ENCODE data around the gene SFI1. TPM values are rescaled to one million over a fixed set of nuclear protein-coding genes. Genes with fewer than 3 reads are reported as not detected.

SFI1 gene
- total and polyA plus RNA-seq, 2 of the 4 experiments (the other 2 are of a cell fraction) = 9.9 to 12.0 TPM

DNA sequence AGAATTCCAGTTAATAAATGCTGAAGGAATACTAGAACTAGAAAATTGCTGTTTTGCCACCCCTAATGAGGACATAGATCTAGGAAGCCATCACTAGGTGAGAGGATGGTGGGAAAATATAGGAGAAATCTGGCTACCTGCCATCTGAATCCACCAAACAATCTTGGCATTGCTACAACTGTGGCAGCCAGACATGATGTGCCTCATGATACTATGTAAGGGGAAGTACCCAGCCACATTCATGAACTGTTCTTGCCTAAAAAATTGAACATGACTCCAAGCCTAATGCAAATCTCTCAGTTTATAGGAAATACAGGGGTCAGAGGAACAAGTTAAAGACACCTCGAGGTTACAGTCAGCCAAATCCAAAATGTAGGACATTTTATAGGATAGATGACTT, 72.8 kb downstream of the SFI1 start:
- no peaks in the 10 kb centered on the region for H3K27me3 ChIP-seq (ENCODE audit: control insufficient read depth, insufficient read depth, low read length)
- no peak overlapping the region for H2BK20ac ChIP-seq (ENCODE audit: low read depth, low read length)
- dilution Hi-C loops (cut with HindIII; ENCODE audit: low sequenced_read_pairs, unreplicated experiment) (no loop called here), in situ Hi-C loops (cut with MboI; ENCODE audit: low sequenced_read_pairs) (loop anchor here (25.0 kb wide), 1 partner anchor 393 kb away; no protein-coding TSS in a partner anchor), intact Hi-C loops (cut with micrococcal nuclease) (no loop called here)
- H3K27ac ChIP-seq (ENCODE audit: insufficient read depth, low read length) = no peak overlapping the region
- no peaks in the 10 kb centered on the region for H3K9me3 ChIP-seq (ENCODE audit: control insufficient read depth, insufficient read depth, low read length)
- H3K18ac ChIP-seq (ENCODE audit: low read depth, low read length) = peak overlapping the region; percentile 43; the same call in 1 of the 2 replicates
- no peaks in the 10 kb centered on the region for H3K79me1 ChIP-seq (ENCODE audit: low read depth in 1 of 2, low read length in 2 of 2)
- TF ChIP-seq POLR2A (IDR thresholded peaks at IDR 0.05; ENCODE audit: low read depth, low read length) (no peak), RAD21 (IDR thresholded peaks at IDR 0.05; ENCODE audit: low read length) (no peak), CHD1 (IDR thresholded peaks at IDR 0.05; ENCODE audit: low read depth, low read length) (no peak), CEBPB (IDR thresholded peaks at IDR 0.05; ENCODE audit: low read depth, low read length) (no peak), MAZ (IDR thresholded peaks at IDR 0.05; ENCODE audit: borderline replicate concordance, low read depth, low read length) (no peak), MXI1 (IDR thresholded peaks at IDR 0.05; ENCODE audit: borderline replicate concordance, low read depth, low read length) (no peak), BHLHE40 (IDR thresholded peaks at IDR 0.05; ENCODE audit: low read depth, low read length) (no peak)
- TF ChIP-seq, protein P1, sequence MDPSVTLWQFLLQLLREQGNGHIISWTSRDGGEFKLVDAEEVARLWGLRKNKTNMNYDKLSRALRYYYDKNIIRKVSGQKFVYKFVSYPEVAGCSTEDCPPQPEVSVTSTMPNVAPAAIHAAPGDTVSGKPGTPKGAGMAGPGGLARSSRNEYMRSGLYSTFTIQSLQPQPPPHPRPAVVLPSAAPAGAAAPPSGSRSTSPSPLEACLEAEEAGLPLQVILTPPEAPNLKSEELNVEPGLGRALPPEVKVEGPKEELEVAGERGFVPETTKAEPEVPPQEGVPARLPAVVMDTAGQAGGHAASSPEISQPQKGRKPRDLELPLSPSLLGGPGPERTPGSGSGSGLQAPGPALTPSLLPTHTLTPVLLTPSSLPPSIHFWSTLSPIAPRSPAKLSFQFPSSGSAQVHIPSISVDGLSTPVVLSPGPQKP (IDR thresholded peaks at IDR 0.05; ENCODE audit: borderline replicate concordance, low read depth, low read length) = no peak
- CTCF ChIA-PET = no interaction called here
- no peak overlapping the region for H2AFZ ChIP-seq (replicated peaks; ENCODE audit: low read length, poor library complexity)
- H3K36me3 ChIP-seq (ENCODE audit: control insufficient read depth, insufficient read depth, low read length) = no peaks in the 10 kb centered on the region
- no peaks in the 10 kb centered on the region for H3K9me1 ChIP-seq (ENCODE audit: insufficient read depth, low read length)
- no peak overlapping the region for H3K23ac ChIP-seq (ENCODE audit: low read depth, low read length)
- H3K4me2 ChIP-seq (ENCODE audit: low read depth, low read length) = no peak overlapping the region
- no peak overlapping the region for H3K4ac ChIP-seq (ENCODE audit: low read depth, low read length)
- no peak overlapping the region for H2BK5ac ChIP-seq (ENCODE audit: low read depth, low read length, poor library complexity, severe bottlenecking)
- no peak overlapping the region for H3K14ac ChIP-seq (replicated peaks; ENCODE audit: low read depth, low read length)
- H3K4me1 ChIP-seq (ENCODE audit: control insufficient read depth, insufficient read depth, low read length) = peaks cover 3% of the 10 kb centered on the region; the same call in 1 of the 2 replicates
- H3K4me3 ChIP-seq (ENCODE audit: insufficient read depth, low read depth, low read length) = no peak overlapping the region
- no peak overlapping the region for H2BK120ac ChIP-seq (ENCODE audit: low read depth, low read length)
- H4K5ac ChIP-seq (ENCODE audit: low read depth, low read length) = no peak overlapping the region
- no peak overlapping the region for H2AK9ac ChIP-seq (replicated peaks; ENCODE audit: low read depth, low read length, poor library complexity)
- no peak overlapping the region for H2AK5ac ChIP-seq (ENCODE audit: low read depth, low read length)
- H3K9ac ChIP-seq (ENCODE audit: low read depth, low read length) = no peak overlapping the region
- no peak overlapping the region for H4K8ac ChIP-seq (ENCODE audit: low read depth in 2 of 2, low read length in 2 of 2)
- POLR2A ChIA-PET (ENCODE audit: unreplicated experiment) = no interaction called here
- DNase-seq (no peak), ATAC-seq (ENCODE audit: low read depth) (no peak)
- H2BK15ac ChIP-seq (ENCODE audit: low read depth, low read length) = no peak overlapping the region
- no peaks in the 10 kb centered on the region for H4K20me1 ChIP-seq (ENCODE audit: insufficient read depth, low read length)
- BruUV-seq (replicated peaks) = no TSS peak
- H4K91ac ChIP-seq (ENCODE audit: insufficient read depth, low read depth, low read length) = no peak overlapping the region
- H3K56ac ChIP-seq (ENCODE audit: extremely low read depth, insufficient read depth, low read length) = no peak overlapping the region
- WGBS, 2 experiments (ENCODE audit: extremely low coverage in 2 of 2, insufficient read length in 1 of 2) = no CpG with 5 or more reads among the region's 1 CpG

Data from IMR-90 (cell line).